Urothelium cell line (cell line): ENCODE results near the gene IFRD2.
"Not testable (repeated sequence)": the region's sequence is repeated elsewhere in the genome, so short reads cannot be mapped to it uniquely, and the experiment has no call there.

ENCODE experiments used
- DNase-seq: peaks from one replicate; pipeline ENCODE4 v3.0.0; 2011; ENCODE audit warnings: low spot score, mixed read lengths
- FAIRE-seq: peaks from 2 replicates; lab custom pipeline; 2011; peaks lifted over from hg19 to GRCh38; lab: Jason Lieb, UNC

The IFRD2 gene

GRCh38 chr3:50286322-50287227 is 5.7 kb downstream of the IFRD2 start:
- FAIRE-seq (peak; percentile 37), DNase-seq (no peak)

GRCh38 chr3:50284121-50284520 is 8.1 kb downstream of the IFRD2 start:
- DNase-seq, FAIRE-seq: not testable (repeated sequence)

- no peak for FAIRE-seq
- no peak for DNase-seq
These were observed 12.8 kb downstream of the IFRD2 start for GRCh38 chr3:50279255-50280016.

GRCh38 chr3:50278880-50279224 is 13.4 kb downstream of the IFRD2 start, which contains the start of gene LSMEM2:
Gene LSMEM2, plus strand, starts transcription at chr3:50279087. Its CDS starts 27 bp downstream, at chr3:50279114.
- FAIRE-seq (no peak), DNase-seq (no peak)

- FAIRE-seq (no peak), DNase-seq (no peak)
These were observed 13.9 kb downstream of the IFRD2 start for GRCh38 chr3:50278123-50278879.

- no peak for DNase-seq
- FAIRE-seq = no peak
These were observed 15.5 kb downstream of the IFRD2 start for GRCh38 chr3:50276762-50277101.

- FAIRE-seq (no peak), DNase-seq (no peak)
These were observed 16.1 kb downstream of the IFRD2 start for GRCh38 chr3:50275996-50276761.

- FAIRE-seq (no peak), DNase-seq (no peak)
These were observed 16.9 kb downstream of the IFRD2 start for GRCh38 chr3:50275141-50275995.

GRCh38 chr3:50274371-50275104 is 17.7 kb downstream of the IFRD2 start:
- DNase-seq (peak; percentile 54), FAIRE-seq (no peak)

GRCh38 chr3:50273689-50274065 is 18.6 kb downstream of the IFRD2 start:
- no peak for DNase-seq
- peak; percentile 5 for FAIRE-seq

GRCh38 chr3:50272911-50273688 is 19.1 kb downstream of the IFRD2 start:
- FAIRE-seq (peak; percentile 93), DNase-seq (peak; percentile 90)

GRCh38 chr3:50272538-50272910 is 19.7 kb downstream of the IFRD2 start:
- FAIRE-seq, DNase-seq: not testable (repeated sequence)

GRCh38 chr3:50271314-50271936 is 20.8 kb downstream of the IFRD2 start:
- peak; percentile 30 for FAIRE-seq
- DNase-seq = no peak

GRCh38 chr3:50270422-50271224 is 21.6 kb downstream of the IFRD2 start:
- no peak for FAIRE-seq
- DNase-seq = no peak

GRCh38 chr3:50269977-50270413 is 22.2 kb downstream of the IFRD2 start:
- FAIRE-seq = no peak
- DNase-seq = peak; percentile 68

GRCh38 chr3:50269460-50269859 is 22.8 kb downstream of the IFRD2 start:
- FAIRE-seq (no peak), DNase-seq (no peak)
